ENCODE data around the gene MAPK8. TPM values are rescaled to one million over a fixed set of nuclear protein-coding genes. Genes with fewer than 3 reads are reported as not detected.
"Not testable (repeated sequence)": the region's sequence is repeated elsewhere in the genome, so short reads cannot be mapped to it uniquely, and the experiment has no call there.

MAPK8 gene
- total RNA-seq, 1 donor from 2014 or later, result 22.4 TPM

GRCh38 chr10:48414778-48415177 is 108.3 kb downstream of the MAPK8 start:
- ATAC-seq (no peak), DNase-seq (ENCODE audit: low spot score) (no peak)

GRCh38 chr10:48416584-48417232 is 110.2 kb downstream of the MAPK8 start:
- no peak for ATAC-seq
- no peak for DNase-seq (ENCODE audit: low spot score)

GRCh38 chr10:48417374-48417773 is 110.9 kb downstream of the MAPK8 start:
- no peak for DNase-seq (ENCODE audit: low spot score)
- no peak for ATAC-seq

- ATAC-seq (no peak), DNase-seq (ENCODE audit: low spot score) (no peak)
Measured at GRCh38 chr10:48418189-48418788, 111.8 kb downstream of the MAPK8 start.

GRCh38 chr10:48419714-48420113 is 113.2 kb downstream of the MAPK8 start:
- ATAC-seq (no peak), DNase-seq (ENCODE audit: low spot score) (no peak)

GRCh38 chr10:48421862-48422261 is 115.4 kb downstream of the MAPK8 start:
- ATAC-seq, result not testable (repeated sequence)

GRCh38 chr10:48423884-48424283 is 117.4 kb downstream of the MAPK8 start:
- no peak for ATAC-seq
- DNase-seq (ENCODE audit: low spot score), result no peak

More at GRCh38 chr10:48421862-48422261, 115.4 kb downstream of the MAPK8 start:
- DNase-seq (ENCODE audit: low spot score), result not testable (repeated sequence)

GRCh38 chr10:48428896-48429295 is 122.4 kb downstream of the MAPK8 start:
- ATAC-seq (no peak), DNase-seq (ENCODE audit: low spot score) (no peak)

- ATAC-seq (no peak), DNase-seq (ENCODE audit: low spot score) (no peak)
Measured at GRCh38 chr10:48429309-48429708, 122.8 kb downstream of the MAPK8 start.

- DNase-seq (ENCODE audit: low spot score), result no peak
- ATAC-seq, result no peak
Measured at GRCh38 chr10:48430402-48430993, 124.0 kb downstream of the MAPK8 start.

- no peak for ATAC-seq
- no peak for DNase-seq (ENCODE audit: low spot score)
Measured at GRCh38 chr10:48431871-48432270, 125.4 kb downstream of the MAPK8 start.

- DNase-seq (ENCODE audit: low spot score) (no peak), ATAC-seq (no peak)
Measured at GRCh38 chr10:48437546-48437945, 131.1 kb downstream of the MAPK8 start.

- DNase-seq (ENCODE audit: low spot score) (no peak), ATAC-seq (no peak)
Measured at GRCh38 chr10:48439031-48439430, 132.6 kb downstream of the MAPK8 start.

- peak; percentile 47 for DNase-seq (ENCODE audit: low spot score)
- ATAC-seq, result peak; percentile 64
Measured at GRCh38 chr10:48439581-48440041, 133.1 kb downstream of the MAPK8 start.

- ATAC-seq (no peak), DNase-seq (ENCODE audit: low spot score) (no peak)
Measured at GRCh38 chr10:48440771-48441170, 134.3 kb downstream of the MAPK8 start.

GRCh38 chr10:48442090-48442808 is 135.8 kb downstream of the MAPK8 start:
- no peak for ATAC-seq
- peak; percentile 43 for DNase-seq (ENCODE audit: low spot score)

- no peak for ATAC-seq
- DNase-seq (ENCODE audit: low spot score), result no peak
Measured at GRCh38 chr10:48442809-48443177, 136.3 kb downstream of the MAPK8 start.

GRCh38 chr10:48444266-48444665 is 137.8 kb downstream of the MAPK8 start:
- no peak for DNase-seq (ENCODE audit: low spot score)
- ATAC-seq, result peak; percentile 68

GRCh38 chr10:48444861-48445841 is 138.7 kb downstream of the MAPK8 start:
- peak; percentile 42 for DNase-seq (ENCODE audit: low spot score)
- no peak for ATAC-seq

- ATAC-seq (no peak), DNase-seq (ENCODE audit: low spot score) (no peak)
Measured at GRCh38 chr10:48445932-48446331, 139.5 kb downstream of the MAPK8 start.
